ENCODE measurements around the gene GMPR. TPM values are rescaled to one million over a fixed set of nuclear protein-coding genes. Genes with fewer than 3 reads are reported as not detected.
"Not testable (repeated sequence)": the region's sequence is repeated elsewhere in the genome, so short reads cannot be mapped to it uniquely, and the experiment has no call there.

GMPR gene
- total and polyA plus RNA-seq, 7 donors, result 2.8 to 26.5 (median 15.0) TPM

GRCh38 chr6:16258709-16259075, 20.3 kb downstream of the GMPR start:
- TF ChIP-seq POLR2AphosphoS5 (IDR thresholded peaks at IDR 0.05) (no peak), EP300 (IDR thresholded peaks at IDR 0.05) (no peak), CTCF (IDR thresholded peaks at IDR 0.05) (no peak), POLR2A (IDR thresholded peaks at IDR 0.05) (no peak)
- Histone ChIP-seq H3K27ac (peak overlapping the region in 3 of 4 donors; percentile 23 to 61 (median 42)), H3K27me3 (no peaks in the 10 kb centered on the region), H3K4me1 (peaks cover 0 to 12% (median 5%) of the 10 kb centered on the region in 4 donors), H3K36me3 (peaks cover 0 to 12% (median 2%) of the 10 kb centered on the region in 4 donors), H3K9me3 (no peaks in the 10 kb centered on the region), H3K4me3 (no peak overlapping the region)
- WGBS, 2 donors, result 80 to 86% methylated on average over 6 of the region's 6 CpGs
- no peak for DNase-seq
- intact Hi-C loops (cut with DNase I), result no loop called here

GRCh38 chr6:16259604-16260003, 21.2 kb downstream of the GMPR start:
- WGBS, 2 donors, result 89 to 94% methylated on average over 2 of the region's 3 CpGs
- H3K9me3 ChIP-seq; DNase-seq; H3K27me3 ChIP-seq; intact Hi-C loops (cut with DNase I); H3K4me3 ChIP-seq; H3K27ac ChIP-seq; H3K36me3 ChIP-seq: not testable (repeated sequence)
- peaks cover 0 to 12% (median 5%) of the 10 kb centered on the region in 4 donors for H3K4me1 ChIP-seq

- H3K27me3 ChIP-seq; H3K4me3 ChIP-seq; DNase-seq; H3K27ac ChIP-seq; H3K36me3 ChIP-seq; intact Hi-C loops (cut with DNase I); H3K9me3 ChIP-seq: not testable (repeated sequence)
- H3K4me1 ChIP-seq, result peaks cover 0 to 12% (median 5%) of the 10 kb centered on the region in 4 donors
- 86 to 88% methylated on average over 8 of the region's 9 CpGs for WGBS, 2 donors
These were observed 22.2 kb downstream of the GMPR start for GRCh38 chr6:16260602-16261001.

GRCh38 chr6:16262773-16263172, 24.4 kb downstream of the GMPR start:
- intact Hi-C loops (cut with DNase I); DNase-seq; H3K36me3 ChIP-seq; H3K4me3 ChIP-seq; H3K27me3 ChIP-seq; H3K9me3 ChIP-seq; H3K27ac ChIP-seq: not testable (repeated sequence)
- 89 to 90% methylated on average over 11 to 12 of the region's 12 CpGs for WGBS, 2 donors
- peaks cover 0 to 11% (median 5%) of the 10 kb centered on the region in 4 donors for H3K4me1 ChIP-seq

- H3K9me3 ChIP-seq; H3K4me1 ChIP-seq; H3K36me3 ChIP-seq; H3K27me3 ChIP-seq; H3K4me3 ChIP-seq; H3K27ac ChIP-seq; DNase-seq; intact Hi-C loops (cut with DNase I): not testable (repeated sequence)
- WGBS, 2 donors, result 81 to 88% methylated on average over 13 of the region's 13 CpGs
These were observed 25.2 kb downstream of the GMPR start for GRCh38 chr6:16263464-16264099.

GRCh38 chr6:16264785-16265184, 26.4 kb downstream of the GMPR start:
- no peaks in the 10 kb centered on the region for H3K36me3 ChIP-seq
- no peaks in the 10 kb centered on the region for H3K9me3 ChIP-seq
- intact Hi-C loops (cut with DNase I), result no loop called here
- H3K4me1 ChIP-seq, result no peaks in the 10 kb centered on the region
- DNase-seq, result no peak
- no peak overlapping the region for H3K27ac ChIP-seq
- 87 to 88% methylated on average over 2 of the region's 2 CpGs for WGBS, 2 donors
- no peaks in the 10 kb centered on the region for H3K27me3 ChIP-seq
- TF ChIP-seq POLR2A (IDR thresholded peaks at IDR 0.05) (no peak), EP300 (IDR thresholded peaks at IDR 0.05) (no peak), POLR2AphosphoS5 (IDR thresholded peaks at IDR 0.05) (no peak), CTCF (IDR thresholded peaks at IDR 0.05) (no peak)
- no peak overlapping the region for H3K4me3 ChIP-seq
